Limb (tissue), 2 donors: Measurements from ENCODE around the gene CCDC192.
"Not testable (repeated sequence)": the region's sequence is repeated elsewhere in the genome, so short reads cannot be mapped to it uniquely, and the experiment has no call there.

Experiments
- DNase-seq, 2 donors: peaks; one replicate each; pipeline ENCODE4 v3.0.0-alpha.2; 2016; ENCODE audit errors: extremely low spot score in 2 of 2

The CCDC192 gene

DNA sequence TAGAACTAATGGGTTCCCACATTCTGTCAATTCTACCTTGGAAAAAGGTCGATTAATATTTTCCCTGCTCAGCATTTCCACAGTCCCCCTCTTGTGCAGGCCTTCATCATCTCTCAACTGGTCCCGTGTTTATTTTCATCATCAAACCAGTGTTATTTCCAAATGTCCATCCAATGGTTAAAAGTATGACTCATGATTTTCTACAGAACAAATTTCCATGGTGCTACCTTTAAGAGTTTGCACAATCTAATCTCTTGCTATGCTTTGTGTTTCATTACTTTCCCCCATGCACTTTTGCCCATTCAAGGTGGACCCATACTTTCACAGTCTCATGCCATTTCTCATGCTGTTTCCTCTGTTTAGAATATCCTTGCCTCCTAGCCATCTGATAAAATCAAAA, 143.7 kb downstream of the CCDC192 start:
- DNase-seq: no peak

DNA sequence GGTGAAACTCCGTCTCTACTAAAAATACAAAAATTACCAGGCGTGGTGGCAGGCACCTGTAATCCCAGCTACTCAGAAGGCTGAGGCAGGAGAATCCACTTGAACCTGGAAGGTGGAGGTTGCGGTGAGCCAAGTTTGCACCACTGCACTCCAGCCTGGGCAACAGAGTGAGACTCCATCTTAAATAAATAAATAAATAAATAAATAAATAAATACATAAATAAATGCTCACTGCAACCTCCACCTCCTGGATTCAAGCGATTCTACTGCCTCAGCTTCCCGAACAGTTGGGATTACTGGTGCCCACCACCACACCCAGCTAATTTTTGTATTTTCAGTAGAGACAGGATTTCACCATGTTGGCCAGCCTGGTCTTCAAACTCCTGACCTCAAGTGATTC, 144.4 kb downstream of the CCDC192 start:
- DNase-seq: not testable (repeated sequence)

DNA sequence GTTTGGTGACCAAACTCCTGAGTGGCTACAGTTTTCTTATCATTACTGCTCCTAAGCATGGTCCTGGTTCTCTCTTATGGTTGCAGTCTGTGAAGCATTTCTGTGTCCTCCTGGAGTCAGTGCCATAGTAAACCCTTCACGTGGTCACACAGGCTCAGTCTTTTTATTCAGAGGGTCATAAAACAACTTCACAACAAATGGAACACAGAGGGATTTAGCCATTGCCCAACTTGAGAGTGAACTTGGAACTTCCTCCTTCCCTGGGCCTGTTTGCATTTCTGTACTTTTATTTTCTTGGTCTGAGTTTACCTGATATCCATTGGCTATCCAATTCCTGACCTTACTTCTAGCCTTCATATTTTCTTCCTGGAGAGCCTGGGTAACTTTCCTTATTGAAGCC, 144.9 kb downstream of the CCDC192 start:
- no peak for DNase-seq

DNA sequence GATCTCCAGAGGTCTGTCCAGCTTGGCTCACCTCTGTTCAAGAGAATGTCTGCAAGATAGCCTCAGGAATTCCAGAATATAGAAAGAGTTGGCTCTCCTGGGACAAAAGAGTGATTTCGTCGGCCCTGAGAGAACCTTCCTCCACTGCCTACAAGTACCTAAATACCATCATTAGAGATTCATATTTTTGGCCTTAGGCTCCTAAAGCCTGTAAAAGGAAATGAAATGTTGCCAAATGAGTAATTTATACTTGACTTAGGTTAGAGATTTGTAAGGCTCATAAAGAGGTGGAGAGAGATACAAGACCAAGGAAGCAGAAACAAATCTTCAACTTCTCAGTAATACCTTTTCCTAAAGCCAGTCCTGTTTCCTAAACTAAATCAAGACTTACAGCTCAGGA, 146.2 kb downstream of the CCDC192 start:
- DNase-seq: no peak

DNA sequence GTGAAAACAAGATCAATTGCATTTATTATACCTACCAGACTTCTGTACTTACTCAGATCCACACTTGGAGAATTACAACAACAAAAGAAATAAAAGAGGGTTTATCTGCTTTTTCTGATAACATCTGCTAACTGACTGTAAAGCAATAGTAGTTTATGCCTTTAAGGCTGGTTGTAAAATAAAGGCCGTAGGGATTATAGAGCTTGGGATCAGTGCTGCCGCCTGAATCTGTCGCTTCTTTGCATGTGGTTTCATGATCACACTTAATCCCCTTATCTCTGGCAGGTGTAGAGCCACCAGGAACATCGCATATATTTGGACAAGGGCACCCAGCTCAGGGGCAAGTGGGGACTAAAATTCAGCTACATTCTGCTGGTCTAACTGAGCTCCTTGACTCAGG, 146.7 kb downstream of the CCDC192 start:
- no peak for DNase-seq

DNA sequence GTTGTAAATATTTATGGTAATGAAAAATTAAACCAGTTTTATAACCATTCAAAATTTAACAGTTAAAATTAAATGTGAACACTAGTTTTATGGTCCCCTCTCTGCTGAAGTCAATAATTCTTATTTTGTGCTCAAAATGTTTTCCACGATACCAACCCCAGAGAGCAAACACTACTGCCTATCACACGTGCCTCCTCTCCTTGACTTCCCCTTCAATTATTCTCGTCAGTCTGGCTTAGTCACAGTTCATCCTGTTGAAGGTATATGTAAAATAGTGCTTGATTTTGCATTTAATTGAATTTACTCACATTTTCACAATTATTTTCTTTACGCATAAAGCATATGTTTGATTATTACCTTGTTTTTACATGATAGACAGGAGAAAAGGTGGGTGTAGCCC, 148.8 kb downstream of the CCDC192 start:
- DNase-seq: no peak

DNA sequence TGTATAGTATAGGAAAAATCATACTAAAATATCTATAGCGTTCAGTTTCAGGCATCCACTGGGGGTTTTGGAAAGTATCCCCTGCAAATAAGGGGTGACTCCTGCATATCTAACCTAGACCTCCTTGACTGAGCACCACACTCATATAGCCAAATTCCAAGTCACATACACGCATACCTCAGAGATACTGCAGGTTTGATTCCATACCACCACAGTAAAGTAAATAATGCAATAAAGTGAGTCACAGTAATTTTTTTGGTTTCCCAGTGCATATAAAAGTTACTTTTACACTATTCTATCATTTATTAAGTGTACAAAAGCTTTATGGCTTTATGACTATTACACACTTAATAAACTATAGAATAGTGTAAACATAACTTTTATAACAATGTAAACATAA, 151.3 kb downstream of the CCDC192 start:
- no peak for DNase-seq

DNA sequence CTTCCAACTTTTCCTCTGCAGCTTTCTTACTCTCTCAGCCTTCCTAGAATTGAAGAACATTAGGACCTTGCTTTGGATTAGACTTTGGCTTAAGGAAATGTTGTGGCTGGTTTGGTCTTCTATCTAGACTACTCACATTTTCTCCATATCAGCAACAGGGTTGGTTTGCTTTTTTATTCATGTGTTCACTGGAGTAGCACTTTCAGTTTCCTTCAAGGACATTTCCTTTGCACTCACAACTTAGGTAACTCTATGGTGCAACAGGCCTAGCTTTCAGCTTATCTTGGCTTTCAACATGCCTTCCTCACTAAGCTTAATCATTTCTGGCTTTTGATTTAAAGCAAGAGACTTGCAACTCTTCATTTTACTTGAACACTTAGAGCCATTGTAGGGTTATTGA, 153.1 kb downstream of the CCDC192 start:
- no peak for DNase-seq

DNA sequence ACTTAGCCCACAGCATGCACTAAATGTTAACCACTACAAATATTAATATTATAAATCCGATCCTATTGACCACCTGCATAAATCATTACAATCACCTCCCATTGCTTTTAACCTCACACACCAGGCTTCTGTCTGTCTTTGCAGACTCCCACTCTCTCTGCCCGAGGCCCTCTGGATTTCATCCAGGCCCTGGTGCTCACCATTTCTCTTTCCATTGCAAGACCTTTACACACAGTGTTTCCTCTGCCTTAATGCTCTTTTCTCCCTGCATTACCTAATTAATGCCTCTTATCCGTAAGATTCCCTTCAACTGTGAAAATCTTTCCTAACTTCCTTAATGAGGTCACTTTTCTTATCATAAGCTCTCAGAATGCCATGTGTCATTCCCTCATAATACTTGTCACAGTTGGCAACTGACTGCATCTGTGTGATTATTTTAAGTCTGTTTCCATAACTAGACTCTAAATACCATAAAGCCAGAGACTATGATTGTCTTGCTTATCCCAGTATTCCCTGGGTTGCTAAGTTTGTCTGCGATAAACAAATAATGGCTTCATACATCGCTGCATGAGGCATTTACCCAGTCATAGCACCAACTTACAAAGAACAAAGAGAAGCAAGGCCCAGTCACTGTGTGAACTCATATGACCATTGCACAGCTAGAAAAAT, 155.1 kb downstream of the CCDC192 start:
- no peak for DNase-seq

DNA sequence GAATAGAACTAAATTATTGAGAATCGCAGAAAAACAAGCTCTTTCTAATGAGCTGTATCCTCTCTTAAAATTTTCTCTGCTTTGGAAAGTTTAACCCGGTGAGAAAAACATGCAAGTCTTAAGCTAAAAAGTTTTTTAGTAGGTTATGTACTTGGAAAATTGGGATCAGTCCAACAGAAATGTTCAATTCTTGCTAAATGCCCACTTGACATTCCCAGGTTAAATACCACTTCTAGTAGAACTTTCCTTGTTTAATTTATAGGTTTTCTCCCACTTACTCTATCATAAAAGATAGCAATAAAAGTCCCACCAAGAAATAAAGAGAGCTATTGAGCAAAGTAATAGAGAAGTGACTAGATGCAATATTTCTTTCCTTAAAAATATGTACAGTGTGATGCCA, 157.1 kb downstream of the CCDC192 start:
- DNase-seq: no peak

DNA sequence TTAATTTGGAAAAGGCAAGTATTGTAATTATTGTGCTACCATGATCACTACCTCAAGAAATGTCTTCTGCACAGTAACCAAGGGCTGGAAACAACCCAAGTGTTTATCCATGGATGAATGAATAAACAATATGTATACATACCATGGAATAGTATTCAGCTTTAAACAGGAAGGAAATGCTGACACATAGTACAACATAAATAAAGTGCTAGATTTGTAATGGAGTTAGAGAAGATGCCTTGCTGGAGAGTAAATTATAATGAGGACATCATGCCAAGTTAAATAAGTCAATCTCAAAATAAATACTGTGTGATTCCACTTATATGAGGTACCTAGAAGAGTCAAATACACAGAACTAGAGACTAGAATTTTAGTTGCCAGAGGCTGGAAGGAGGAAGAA, 160.0 kb downstream of the CCDC192 start:
- DNase-seq: no peak

DNA sequence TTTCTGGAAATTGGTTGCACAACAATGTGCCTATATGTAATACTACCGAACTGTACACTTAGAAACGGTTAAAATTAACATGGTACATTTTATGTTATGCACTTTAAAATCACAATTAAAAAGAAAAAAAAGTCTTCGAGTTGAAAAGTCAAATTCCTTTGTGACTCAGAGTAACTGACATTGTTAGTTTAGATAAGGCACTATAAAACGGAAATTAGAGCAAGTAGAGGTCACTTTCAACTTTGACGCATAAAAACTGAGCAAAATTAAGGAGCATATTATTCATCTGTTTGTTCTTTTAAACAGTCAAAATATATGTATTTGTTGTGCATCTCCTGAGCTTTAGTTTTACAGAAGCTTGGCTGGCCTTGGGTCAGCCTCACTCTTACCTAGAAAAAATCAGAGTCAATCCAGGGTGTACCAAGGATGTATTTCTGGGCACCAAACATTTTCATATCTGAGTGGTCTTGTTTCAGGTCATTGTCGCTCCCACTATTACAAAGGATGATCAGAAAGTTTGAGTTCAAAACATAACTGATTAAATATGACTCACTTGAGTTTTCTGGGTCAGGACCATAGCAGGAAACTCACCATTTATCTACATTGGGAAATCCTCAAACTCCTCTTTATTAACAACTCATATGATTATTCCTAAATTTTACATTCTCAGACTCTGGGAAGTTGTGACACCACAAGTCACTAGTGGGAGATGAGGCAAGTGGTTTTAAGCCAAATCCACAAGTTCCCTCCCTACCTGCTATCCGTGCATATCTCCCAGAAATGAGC, 160.6 kb downstream of the CCDC192 start:
- DNase-seq: no peak

DNA sequence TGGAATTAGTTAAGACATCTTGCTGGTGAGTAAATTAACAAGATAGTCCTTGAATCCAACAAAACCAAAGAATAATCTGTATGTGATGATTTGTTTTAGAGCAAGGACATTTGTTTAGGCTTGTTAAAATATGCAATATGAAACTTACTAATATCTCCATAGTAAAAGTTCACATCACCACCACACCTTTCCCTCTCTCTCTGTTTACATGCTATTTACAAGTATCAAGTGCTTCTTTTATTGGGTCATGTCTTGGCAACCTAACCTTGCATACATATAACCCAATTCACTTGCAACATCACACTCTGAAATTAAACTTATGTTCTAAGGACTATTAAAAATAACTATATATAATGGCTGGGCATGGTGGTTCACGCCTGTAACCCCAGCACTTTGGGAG, 161.3 kb downstream of the CCDC192 start:
- no peak for DNase-seq

DNA sequence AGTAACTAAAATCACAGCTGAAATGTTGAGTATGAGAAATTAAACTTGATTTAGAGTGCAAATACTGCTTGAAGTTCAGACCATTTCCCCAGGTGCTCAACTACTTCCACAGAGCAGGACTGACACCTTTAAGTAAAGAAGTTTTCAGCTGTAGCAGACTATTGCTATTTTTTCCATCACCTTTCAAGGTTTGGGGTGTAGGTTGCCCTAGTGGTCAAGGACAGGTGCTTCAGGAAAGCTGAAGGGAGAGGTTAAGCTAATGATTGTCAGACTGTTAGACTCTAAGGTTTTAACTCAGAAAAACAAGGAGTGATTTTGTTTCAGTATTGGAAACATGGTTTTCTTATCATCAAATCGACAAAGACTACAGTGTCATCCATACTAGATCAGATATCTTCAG, 162.1 kb downstream of the CCDC192 start:
- no peak for DNase-seq

DNA sequence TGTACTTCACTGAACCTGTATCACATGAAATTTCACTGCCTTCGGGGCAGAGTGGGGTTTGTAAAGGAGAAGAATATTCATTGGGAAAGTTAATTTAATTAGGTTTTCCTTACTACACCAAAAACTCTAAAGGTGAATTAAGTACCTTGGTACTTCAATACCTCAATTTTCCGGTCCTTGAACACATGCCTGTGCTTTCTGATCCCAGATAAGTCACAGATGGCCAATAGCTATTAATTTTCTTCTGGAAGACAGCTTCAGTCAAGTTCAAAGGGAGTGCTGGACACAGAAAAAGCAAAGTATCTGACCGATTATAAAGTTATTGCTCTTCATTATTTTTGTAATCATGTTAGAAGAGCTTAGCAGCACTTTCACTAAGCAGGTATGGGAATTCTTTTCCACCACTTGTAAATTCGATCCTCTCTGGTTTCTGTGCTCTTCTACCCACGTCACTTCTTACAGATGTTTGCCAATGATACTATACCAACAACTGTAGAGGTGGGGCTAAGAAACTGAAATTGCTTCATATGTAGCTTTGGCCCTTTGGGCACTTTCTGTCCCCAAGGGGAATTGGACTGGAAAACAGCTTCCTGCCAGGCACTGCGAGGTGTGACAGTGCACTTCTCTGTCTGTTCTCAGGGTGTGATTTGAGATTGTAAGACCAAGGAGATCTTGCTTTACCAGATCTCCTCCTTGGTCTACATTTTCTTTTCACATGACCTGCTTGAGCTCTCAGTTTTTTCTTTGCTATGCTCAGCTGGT, 164.0 kb downstream of the CCDC192 start:
- no peak for DNase-seq

DNA sequence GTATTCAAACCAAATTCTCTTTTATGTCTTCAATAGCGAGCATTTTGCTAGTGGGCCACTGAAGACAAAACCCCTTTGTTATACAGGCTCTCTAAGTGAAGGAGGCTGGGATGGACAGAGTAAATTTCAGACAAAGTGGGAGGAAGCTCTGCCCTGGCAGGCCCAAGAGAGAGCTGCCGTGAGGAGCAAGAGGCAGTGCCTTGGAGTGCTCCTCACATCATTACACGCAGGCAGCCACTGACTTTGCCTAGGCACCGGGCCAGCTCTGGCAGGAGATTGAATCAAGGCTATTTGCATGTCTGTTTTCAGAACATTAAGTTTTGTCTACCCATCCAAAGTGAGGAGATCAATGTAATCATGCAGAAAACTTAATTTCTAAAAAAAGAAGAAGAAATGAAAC, 167.7 kb downstream of the CCDC192 start:
- DNase-seq: peak; percentile 28 to 42

DNA sequence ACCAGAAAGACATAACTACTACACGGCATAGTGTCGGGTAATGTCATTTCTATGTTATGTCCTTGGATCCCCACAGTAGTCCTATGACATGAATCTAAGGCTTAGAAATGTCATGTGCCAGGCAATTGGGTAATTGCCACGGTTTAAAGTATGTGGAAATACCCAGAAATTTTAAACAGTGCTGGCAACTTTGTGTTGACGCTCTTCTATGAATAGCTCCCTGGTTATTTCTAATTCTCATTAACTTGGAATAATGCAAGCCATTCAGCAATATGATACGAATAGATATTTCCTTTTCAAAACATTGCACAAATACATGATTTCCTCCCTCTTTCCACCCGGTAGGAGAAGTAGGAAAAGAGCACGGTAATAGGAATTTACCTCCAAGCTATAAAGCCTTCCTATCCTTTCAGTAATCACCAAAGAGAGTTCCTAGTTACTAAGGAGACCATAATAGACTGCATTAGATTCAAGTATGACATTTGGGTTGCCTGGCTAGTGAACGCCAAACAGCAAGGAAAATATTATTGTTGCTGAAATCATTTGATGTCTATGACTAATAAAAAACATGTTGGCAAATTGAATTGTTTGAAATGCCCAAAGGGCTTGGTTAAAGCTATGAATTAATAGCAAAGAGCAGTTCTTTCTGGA, 168.4 kb downstream of the CCDC192 start:
- no peak for DNase-seq

DNA sequence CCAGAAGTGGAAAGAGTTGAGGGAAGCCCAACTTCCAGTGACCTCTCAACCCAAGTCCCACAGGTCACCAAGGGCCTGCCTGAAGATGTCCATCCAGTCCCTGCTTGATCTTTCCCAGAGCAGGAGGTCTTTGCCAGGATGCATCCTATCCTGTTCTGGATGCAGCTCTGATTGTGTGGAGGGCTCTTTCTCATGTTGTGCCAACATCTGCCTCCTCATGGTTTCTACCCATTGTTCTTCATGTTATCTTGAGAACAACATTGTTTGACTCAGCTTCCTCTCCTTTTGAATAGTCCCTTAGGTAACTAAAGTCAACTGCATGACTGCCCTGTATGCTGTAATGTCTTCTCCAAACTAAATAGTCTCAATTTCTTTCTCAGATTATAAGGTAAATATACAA, 169.3 kb downstream of the CCDC192 start:
- DNase-seq: no peak

DNA sequence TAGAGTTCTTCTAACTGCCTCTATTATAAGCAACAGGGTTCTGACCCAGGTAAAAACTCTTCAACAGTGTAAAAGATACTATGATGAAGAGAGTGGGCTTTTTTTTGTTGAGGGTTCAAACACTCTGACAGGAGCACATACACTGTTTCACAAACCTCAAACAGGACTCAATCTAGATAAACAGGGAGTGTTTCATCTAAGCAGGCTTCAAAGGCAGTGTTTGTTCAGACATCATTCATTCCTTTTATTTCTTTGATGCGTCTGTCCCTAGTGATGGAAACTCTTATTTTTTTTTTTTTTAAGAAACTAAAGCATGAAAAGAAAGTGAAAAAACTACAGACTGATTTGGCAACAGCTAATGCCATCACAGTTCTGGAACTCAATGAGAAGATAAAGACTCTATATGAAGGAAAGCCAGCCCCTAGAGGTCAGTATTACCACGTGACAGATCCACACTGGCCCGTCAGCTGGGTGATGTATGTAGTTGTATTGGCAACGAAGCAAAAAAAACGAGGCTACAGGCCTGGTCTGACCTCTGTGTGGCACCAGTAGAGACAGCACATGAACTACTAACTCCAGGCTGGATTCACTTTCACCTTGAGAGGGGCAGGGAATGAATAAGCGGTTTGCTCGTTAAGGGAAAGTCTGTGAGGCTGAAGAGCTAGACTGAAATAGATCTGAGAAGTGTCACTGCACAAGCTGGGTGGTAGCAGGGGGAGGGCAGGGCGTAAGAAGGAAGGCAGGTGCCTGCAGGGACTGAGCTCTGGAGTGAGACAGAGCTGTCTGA, 172.2 kb downstream of the CCDC192 start:
- DNase-seq: peak; percentile 56 to 72

DNA sequence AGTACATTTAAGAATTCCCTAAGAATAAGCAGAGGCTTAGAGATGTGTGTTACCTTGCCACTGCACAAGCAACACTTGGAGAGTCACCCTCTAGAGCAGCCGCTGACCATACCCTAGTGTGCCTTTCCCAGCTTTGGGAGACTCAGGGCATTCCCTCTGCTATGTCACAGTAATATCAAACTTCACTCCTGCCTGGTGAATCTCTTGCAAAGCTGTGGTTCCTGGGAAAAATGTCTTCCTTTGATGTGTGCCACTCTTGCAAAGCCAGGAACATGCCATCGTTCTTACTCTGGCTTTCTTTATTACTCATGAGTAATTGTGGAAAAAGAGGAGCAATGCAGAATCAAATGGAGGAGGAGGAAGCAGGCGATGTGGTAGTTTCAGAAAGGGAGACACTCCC, 173.2 kb downstream of the CCDC192 start:
- DNase-seq: no peak

DNA sequence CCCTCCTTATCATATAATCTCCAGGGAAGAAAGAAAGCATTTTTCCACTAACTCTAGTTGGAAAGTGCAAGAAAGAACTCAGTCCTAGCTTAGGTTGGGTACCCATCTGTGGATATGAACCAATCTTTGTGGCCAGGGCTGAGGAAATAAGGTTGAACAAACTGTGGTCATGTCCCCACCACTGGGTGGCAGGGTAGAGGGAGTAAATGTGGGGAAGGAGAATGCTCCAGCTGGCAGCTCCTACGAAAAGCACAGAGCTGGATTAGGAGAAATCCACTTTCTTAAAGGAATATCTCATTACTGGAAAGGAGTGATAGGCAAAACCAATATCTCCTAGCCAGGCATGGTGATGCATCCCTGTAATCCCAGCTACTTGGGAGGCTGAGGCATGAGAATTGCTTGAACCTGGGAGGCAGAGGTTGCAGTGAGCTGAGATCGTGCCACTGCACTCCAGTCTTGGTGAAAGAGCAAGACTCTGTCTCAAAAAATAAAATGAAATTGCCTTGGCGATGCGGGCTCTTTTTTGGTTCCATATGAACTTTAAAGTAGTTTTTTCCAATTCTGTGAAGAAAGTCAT, 175.1 kb downstream of the CCDC192 start:
- DNase-seq: no peak
